Smooth muscle cell (in vitro differentiated cells): ENCODE results near the gene TMEM161A. TPM values are rescaled to one million over a fixed set of nuclear protein-coding genes. Genes with fewer than 3 reads are reported as not detected.

Source experiments
- DNase-seq: peaks from one replicate; lab custom pipeline; 2025; ENCODE audit not compliant: unreplicated experiment; lab: John Stamatoyannopoulos, UW
- H2AFZ ChIP-seq: fragments of 200-600 bp; sonication (generic); 2 replicates; pipeline ENCODE4 v1.6.0; 2016; ENCODE audit warnings: antibody characterized with exemption, low read depth, mild to moderate bottlenecking
- H3F3A ChIP-seq: fragments of 200-600 bp; sonication (generic); 2 replicates; pipeline ENCODE4 v1.6.0; 2017; ENCODE audit warnings: antibody characterized with exemption, low read depth
- H3K27ac ChIP-seq: fragments of 200-600 bp; sonication (generic); 2 replicates; pipeline ENCODE4 v1.5.1; 2016; ENCODE audit warnings: low read depth, mild to moderate bottlenecking
- H3K27me3 ChIP-seq: fragments of 200-600 bp; sonication (generic); 2 replicates; pipeline ENCODE4 v1.6.1; 2016; ENCODE audit warnings: low read depth, mild to moderate bottlenecking
- H3K36me3 ChIP-seq: fragments of 200-600 bp; sonication (generic); 2 replicates; pipeline ENCODE4 v1.5.1; 2016; ENCODE audit warnings: low read depth
- H3K4me1 ChIP-seq: fragments of 200-600 bp; sonication (generic); 2 replicates; pipeline ENCODE4 v1.5.1; 2016; ENCODE audit warnings: low read depth
- H3K4me2 ChIP-seq: fragments of 200-600 bp; sonication (generic); 2 replicates; pipeline ENCODE4 v1.6.0; 2016; ENCODE audit warnings: mild to moderate bottlenecking
- H3K4me3 ChIP-seq: fragments of 200-600 bp; sonication (generic); 2 replicates; pipeline ENCODE4 v1.5.1; 2016; ENCODE audit warnings: mild to moderate bottlenecking
- H3K79me2 ChIP-seq: fragments of 200-600 bp; sonication (generic); 2 replicates; pipeline ENCODE4 v1.6.0; 2016; ENCODE audit warnings: low read depth, mild to moderate bottlenecking
- H3K9ac ChIP-seq: fragments of 200-600 bp; sonication (generic); 2 replicates; pipeline ENCODE4 v1.6.0; 2016; ENCODE audit warnings: low read depth
- H3K9me3 ChIP-seq: fragments of 200-600 bp; sonication (generic); replicated peaks from 2 replicates; pipeline ENCODE4 v1.5.1; 2016; ENCODE audit warnings: low read depth
- H4K20me1 ChIP-seq: fragments of 200-600 bp; sonication (generic); 2 replicates; pipeline ENCODE4 v1.6.0; 2016; ENCODE audit warnings: low read depth
- CTCF ChIP-seq: fragments of 200-600 bp; sonication (generic); IDR thresholded peaks from 2 replicates; pipeline ENCODE4 v1.5.1; 2017; ENCODE audit warnings: borderline replicate concordance, mild to moderate bottlenecking, antibody characterized with exemption; ENCODE audit not compliant: insufficient read depth, poor library complexity, severe bottlenecking
- WGBS: methylation state at CpG from one replicate; pipeline ENCODE4 v1.1.7; 2016; ENCODE audit warnings: low lambda C conversion rate; 5-methylcytosine and 5-hydroxymethylcytosine counted together
- polyA plus RNA-seq: library from polyadenylated mRNA; unstranded; fragments of >200 nt; fragmentation: Nextera tagmentation; extraction: Ambion mirVana; gene quantifications from 2 replicates; pipeline ENCODE4 v1.2.1, GENCODE V29; 2016
- total RNA-seq: library from RNA; depleted of rRNA; stranded (reverse); fragments of >200 nt; gene quantifications from 2 replicates; pipeline ENCODE4 v1.2.3, GENCODE V29; 2014

The TMEM161A gene
- total and polyA plus RNA-seq, 2 experiments from 2014 or later: 30.3 to 47.8 TPM

GRCh38 chr19:19146865-19147264 lies 8.6 kb upstream of the TMEM161A start:
- no peak for DNase-seq
- no peak overlapping the region for H3K4me3 ChIP-seq
- no peaks in the 10 kb centered on the region for H3F3A ChIP-seq
- no peaks in the 10 kb centered on the region for H3K27me3 ChIP-seq
- H4K20me1 ChIP-seq: no peaks in the 10 kb centered on the region
- H3K36me3 ChIP-seq: no peaks in the 10 kb centered on the region
- H3K27ac ChIP-seq: no peak overlapping the region
- H3K79me2 ChIP-seq: no peaks in the 10 kb centered on the region
- no peaks in the 10 kb centered on the region for H3K9me3 ChIP-seq
- H3K4me1 ChIP-seq: no peaks in the 10 kb centered on the region
- H3K9ac ChIP-seq: no peak overlapping the region
- no peak for TF ChIP-seq CTCF
- H2AFZ ChIP-seq: no peak overlapping the region
- 93% methylated on average over 7 of the region's 7 CpGs for WGBS
- no peak overlapping the region for H3K4me2 ChIP-seq

GRCh38 chr19:19145684-19146608 lies 7.7 kb upstream of the TMEM161A start:
- H3K9ac ChIP-seq: no peak overlapping the region
- H4K20me1 ChIP-seq: no peaks in the 10 kb centered on the region
- no peaks in the 10 kb centered on the region for H3K4me1 ChIP-seq
- H3F3A ChIP-seq: no peaks in the 10 kb centered on the region
- no peak overlapping the region for H2AFZ ChIP-seq
- H3K79me2 ChIP-seq: no peaks in the 10 kb centered on the region
- peak; percentile 96 for TF ChIP-seq CTCF
- H3K9me3 ChIP-seq: no peaks in the 10 kb centered on the region
- H3K27me3 ChIP-seq: no peaks in the 10 kb centered on the region
- H3K4me2 ChIP-seq: no peak overlapping the region
- H3K4me3 ChIP-seq: no peak overlapping the region
- H3K36me3 ChIP-seq: no peaks in the 10 kb centered on the region
- peak; percentile 61 for DNase-seq
- 44% methylated on average over 38 of the region's 47 CpGs for WGBS
- H3K27ac ChIP-seq: no peak overlapping the region

- Histone ChIP-seq H4K20me1 (no peaks in the 10 kb centered on the region), H3K79me2 (no peaks in the 10 kb centered on the region), H3K27me3 (no peaks in the 10 kb centered on the region), H3K9me3 (no peaks in the 10 kb centered on the region), H3F3A (no peaks in the 10 kb centered on the region), H3K27ac (no peak overlapping the region), H3K4me1 (no peaks in the 10 kb centered on the region), H2AFZ (no peak overlapping the region), H3K4me3 (no peak overlapping the region), H3K4me2 (no peak overlapping the region), H3K9ac (no peak overlapping the region), H3K36me3 (no peaks in the 10 kb centered on the region)
- TF ChIP-seq CTCF: no peak
- 92% methylated on average over 17 of the region's 17 CpGs for WGBS
- DNase-seq: no peak
Measured at GRCh38 chr19:19145281-19145680, 7.0 kb upstream of the TMEM161A start.

GRCh38 chr19:19142347-19142746 lies 4.1 kb upstream of the TMEM161A start:
- no peak overlapping the region for H3K27ac ChIP-seq
- H3K36me3 ChIP-seq: no peaks in the 10 kb centered on the region
- H3K4me3 ChIP-seq: no peak overlapping the region
- H2AFZ ChIP-seq: no peak overlapping the region
- DNase-seq: no peak
- H3K9me3 ChIP-seq: no peaks in the 10 kb centered on the region
- no peak overlapping the region for H3K9ac ChIP-seq
- no peak for TF ChIP-seq CTCF
- H3K79me2 ChIP-seq: peaks cover 7% of the 10 kb centered on the region
- peaks cover 3% of the 10 kb centered on the region for H3K4me1 ChIP-seq
- H3F3A ChIP-seq: no peaks in the 10 kb centered on the region
- H3K27me3 ChIP-seq: no peaks in the 10 kb centered on the region
- 94% methylated on average over 12 of the region's 12 CpGs for WGBS
- no peaks in the 10 kb centered on the region for H4K20me1 ChIP-seq
- H3K4me2 ChIP-seq: no peak overlapping the region
